ENCODE measurements around the gene RERE.
A peak's percentile ranks its signal among the peaks of the same experiment; 100 is the strongest.

Gene RERE

DNA sequence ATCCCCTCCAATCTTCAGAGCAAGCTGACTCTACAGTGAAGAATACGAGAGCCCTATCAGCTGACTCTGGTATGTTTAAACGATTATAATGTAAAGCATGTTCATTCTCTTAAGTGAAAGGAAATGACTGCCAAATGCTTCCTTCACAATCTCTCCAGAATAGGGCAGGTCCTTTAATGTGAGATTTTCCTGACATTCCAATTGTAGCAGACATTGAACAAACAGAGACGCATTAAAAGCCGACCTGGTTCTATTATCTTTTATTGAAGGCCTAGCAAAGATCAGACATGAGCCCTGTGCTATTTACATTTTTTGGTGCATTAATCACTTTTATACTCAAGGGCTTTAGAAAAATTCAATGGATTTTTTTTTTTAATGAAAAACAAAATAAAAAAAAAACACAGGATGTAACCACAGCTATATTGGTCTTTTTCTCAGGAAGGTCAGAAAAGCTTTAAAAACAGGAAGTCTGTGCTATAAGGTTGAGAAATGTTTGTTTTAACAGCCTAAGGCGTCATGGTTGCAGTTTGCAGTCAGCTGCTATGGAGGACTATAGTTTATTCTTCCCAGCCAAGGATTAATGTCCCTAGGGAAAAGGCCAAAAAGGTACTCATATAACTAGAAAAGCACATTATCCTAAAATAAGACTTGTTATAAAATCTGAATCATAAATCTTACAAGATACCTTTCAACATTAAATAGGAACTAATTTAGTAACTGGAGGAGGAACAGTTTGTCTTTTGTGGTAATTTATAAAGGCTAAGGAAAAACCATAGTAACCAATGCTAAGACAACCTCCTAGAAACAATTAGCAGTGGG, 104.8 kb downstream of the RERE start:
- Histone ChIP-seq H3K4me1 (ENCODE audit: control insufficient read depth in 5 of 5, insufficient read depth in 5 of 5, low read length in 5 of 5) (peaks cover 4 to 14% (median 12%) of the 10 kb centered on the region in 5 donors), H3K4me3 (ENCODE audit: low read depth in 1 of 5, low read length in 5 of 5) (peak overlapping the region in 2 of 5 donors; percentile 33 to 37), H3K27me3 (ENCODE audit: control insufficient read depth in 5 of 5, insufficient read depth in 4 of 5, low read length in 5 of 5) (no peaks in the 10 kb centered on the region), H3K27ac (ENCODE audit: low read depth, low read length) (peak overlapping the region; percentile 19), H3K9me3 (ENCODE audit: control insufficient read depth in 5 of 5, low read length in 5 of 5) (no peaks in the 10 kb centered on the region), H3K9ac (ENCODE audit: low read length in 5 of 5) (no peak overlapping the region), H3K36me3 (ENCODE audit: control insufficient read depth in 5 of 5, insufficient read depth in 5 of 5, low read length in 5 of 5) (no peaks in the 10 kb centered on the region)

DNA sequence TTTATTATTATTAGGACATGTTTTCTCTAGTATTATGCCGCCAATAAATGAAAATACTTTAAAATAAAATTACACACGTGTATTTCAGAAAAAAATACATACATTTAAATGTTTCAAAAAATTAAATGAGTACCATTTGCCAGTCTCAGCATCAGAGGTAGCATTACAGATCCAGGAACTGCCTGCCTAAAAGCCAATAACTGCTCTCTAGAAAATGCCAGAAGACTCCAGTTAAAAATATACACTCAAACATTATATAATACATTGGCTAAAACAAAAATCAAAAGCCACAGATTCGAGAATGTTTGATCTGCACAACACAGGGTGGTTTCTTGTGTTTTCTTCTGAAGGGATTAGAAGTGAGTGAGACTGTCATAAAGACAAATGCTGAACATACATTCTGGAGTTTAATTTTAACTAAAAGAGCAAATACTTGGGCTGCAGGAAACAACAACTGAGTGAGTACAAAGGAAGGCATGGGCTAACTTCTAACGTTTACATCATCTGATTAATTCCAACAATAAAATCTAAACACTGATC, 105.5 kb downstream of the RERE start:
- Histone ChIP-seq H3K4me1 (ENCODE audit: control insufficient read depth in 5 of 5, insufficient read depth in 5 of 5, low read length in 5 of 5) (peaks cover 4 to 14% (median 12%) of the 10 kb centered on the region in 5 donors), H3K36me3 (ENCODE audit: control insufficient read depth in 5 of 5, insufficient read depth in 5 of 5, low read length in 5 of 5) (no peaks in the 10 kb centered on the region), H3K9me3 (ENCODE audit: control insufficient read depth in 5 of 5, low read length in 5 of 5) (no peaks in the 10 kb centered on the region), H3K4me3 (ENCODE audit: low read depth in 1 of 5, low read length in 5 of 5) (peak overlapping the region in 2 of 5 donors; percentile 33 to 37), H3K9ac (ENCODE audit: low read length in 5 of 5) (no peak overlapping the region), H3K27me3 (ENCODE audit: control insufficient read depth in 5 of 5, insufficient read depth in 4 of 5, low read length in 5 of 5) (no peaks in the 10 kb centered on the region), H3K27ac (ENCODE audit: low read depth, low read length) (peak overlapping the region; percentile 19)

DNA sequence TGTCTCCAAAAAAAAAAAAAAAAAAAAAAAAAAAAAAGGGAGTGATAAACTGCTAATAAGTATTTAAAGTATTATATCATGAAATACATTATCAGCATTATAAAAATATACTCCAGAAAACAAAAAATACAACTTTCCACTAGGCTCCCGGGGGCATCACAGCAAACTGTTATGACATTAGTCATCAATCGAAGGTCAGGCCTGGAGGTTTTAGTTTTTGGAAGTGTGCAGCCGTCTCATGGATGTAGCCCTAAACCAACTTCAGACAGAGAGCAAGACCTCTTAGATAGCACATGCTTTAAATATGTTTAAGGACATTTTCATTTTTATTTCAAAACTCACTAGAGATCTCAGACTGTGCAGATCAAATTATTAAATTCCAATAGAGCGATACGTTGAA, 106.3 kb downstream of the RERE start:
- Histone ChIP-seq H3K4me1 (ENCODE audit: control insufficient read depth in 5 of 5, insufficient read depth in 5 of 5, low read length in 5 of 5) (peaks cover 4 to 14% (median 12%) of the 10 kb centered on the region in 5 donors), H3K36me3 (ENCODE audit: control insufficient read depth in 5 of 5, insufficient read depth in 5 of 5, low read length in 5 of 5) (no peaks in the 10 kb centered on the region), H3K9ac (ENCODE audit: low read length in 5 of 5) (no peak overlapping the region), H3K27me3 (ENCODE audit: control insufficient read depth in 5 of 5, insufficient read depth in 4 of 5, low read length in 5 of 5) (no peaks in the 10 kb centered on the region), H3K4me3 (ENCODE audit: low read depth in 1 of 5, low read length in 5 of 5) (no peak overlapping the region), H3K27ac (ENCODE audit: low read depth, low read length) (no peak overlapping the region), H3K9me3 (ENCODE audit: control insufficient read depth in 5 of 5, low read length in 5 of 5) (no peaks in the 10 kb centered on the region)

- no peak overlapping the region for H3K27ac ChIP-seq (ENCODE audit: low read depth, low read length)
Observed at GRCh38 chr1:8708259-8708658, 109.2 kb downstream of the RERE start.

DNA sequence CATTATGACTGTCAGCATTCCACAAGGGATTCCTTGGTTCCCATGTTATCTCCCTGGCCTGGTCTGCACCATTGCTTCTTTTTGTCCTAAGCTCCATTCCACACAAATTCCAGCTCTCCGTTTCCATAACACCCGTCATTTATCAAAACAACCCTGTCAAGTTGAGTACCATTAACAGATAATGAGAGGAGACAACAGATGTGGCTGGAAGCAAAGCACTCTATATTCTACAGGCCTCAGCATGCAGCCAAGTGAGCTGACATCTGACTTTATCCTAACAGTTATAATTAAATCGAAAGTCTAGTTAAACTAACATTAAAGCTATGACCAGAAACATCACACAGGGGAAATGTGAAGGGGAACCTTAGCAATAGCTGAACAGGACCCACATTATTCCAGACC, 110.4 kb downstream of the RERE start:
- H3K27me3 ChIP-seq (ENCODE audit: control insufficient read depth in 5 of 5, insufficient read depth in 4 of 5, low read length in 5 of 5), result no peaks in the 10 kb centered on the region
- no peaks in the 10 kb centered on the region for H3K9me3 ChIP-seq (ENCODE audit: control insufficient read depth in 5 of 5, low read length in 5 of 5)
- no peak overlapping the region for H3K9ac ChIP-seq (ENCODE audit: low read length in 5 of 5)
- no peak overlapping the region for H3K4me3 ChIP-seq (ENCODE audit: low read depth in 1 of 5, low read length in 5 of 5)
- no peak overlapping the region for H3K27ac ChIP-seq (ENCODE audit: low read depth, low read length)
- peaks cover under 1 to 14% (median 13%) of the 10 kb centered on the region in 5 donors for H3K4me1 ChIP-seq (ENCODE audit: control insufficient read depth in 5 of 5, insufficient read depth in 5 of 5, low read length in 5 of 5)
- no peaks in the 10 kb centered on the region for H3K36me3 ChIP-seq (ENCODE audit: control insufficient read depth in 5 of 5, insufficient read depth in 5 of 5, low read length in 5 of 5)

More at GRCh38 chr1:8708259-8708658, 109.2 kb downstream of the RERE start:
- Histone ChIP-seq H3K4me1 (ENCODE audit: control insufficient read depth in 5 of 5, insufficient read depth in 5 of 5, low read length in 5 of 5) (peaks cover 4 to 19% (median 17%) of the 10 kb centered on the region in 5 donors), H3K9ac (ENCODE audit: low read length in 5 of 5) (no peak overlapping the region), H3K9me3 (ENCODE audit: control insufficient read depth in 5 of 5, low read length in 5 of 5) (no peaks in the 10 kb centered on the region), H3K36me3 (ENCODE audit: control insufficient read depth in 5 of 5, insufficient read depth in 5 of 5, low read length in 5 of 5) (no peaks in the 10 kb centered on the region), H3K27me3 (ENCODE audit: control insufficient read depth in 5 of 5, insufficient read depth in 4 of 5, low read length in 5 of 5) (no peaks in the 10 kb centered on the region), H3K4me3 (ENCODE audit: low read depth in 1 of 5, low read length in 5 of 5) (no peak overlapping the region)

DNA sequence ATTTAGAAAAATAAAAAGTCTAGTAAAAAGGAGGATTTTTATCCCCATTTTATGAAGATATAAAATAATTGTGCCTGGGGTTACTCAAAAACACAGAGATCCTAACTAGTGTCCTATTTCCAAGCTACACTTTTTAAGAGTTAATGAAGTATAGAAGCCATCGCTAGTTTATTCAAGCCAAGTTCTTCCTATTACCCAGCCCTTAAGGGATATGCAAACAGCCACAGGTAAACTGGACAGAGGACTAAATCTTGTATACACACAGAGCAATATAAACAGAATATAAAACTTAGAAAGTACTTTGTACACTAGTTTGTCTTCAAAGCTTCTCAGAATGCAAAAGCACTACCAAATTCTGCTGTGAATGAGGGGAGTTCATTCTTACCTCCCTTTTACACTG, 111.1 kb downstream of the RERE start:
- Histone ChIP-seq H3K4me1 (ENCODE audit: control insufficient read depth in 5 of 5, insufficient read depth in 5 of 5, low read length in 5 of 5) (peaks cover 0 to 20% (median 17%) of the 10 kb centered on the region in 5 donors), H3K27ac (ENCODE audit: low read depth, low read length) (no peak overlapping the region), H3K9me3 (ENCODE audit: control insufficient read depth in 5 of 5, low read length in 5 of 5) (no peaks in the 10 kb centered on the region), H3K36me3 (ENCODE audit: control insufficient read depth in 5 of 5, insufficient read depth in 5 of 5, low read length in 5 of 5) (no peaks in the 10 kb centered on the region), H3K9ac (ENCODE audit: low read length in 5 of 5) (no peak overlapping the region), H3K27me3 (ENCODE audit: control insufficient read depth in 5 of 5, insufficient read depth in 4 of 5, low read length in 5 of 5) (no peaks in the 10 kb centered on the region), H3K4me3 (ENCODE audit: low read depth in 1 of 5, low read length in 5 of 5) (no peak overlapping the region)

GRCh38 chr1:8704866-8705506, 112.5 kb downstream of the RERE start:
- H3K4me3 ChIP-seq (ENCODE audit: low read depth in 1 of 5, low read length in 5 of 5), result no peak overlapping the region
- peaks cover 0 to 30% (median 24%) of the 10 kb centered on the region in 5 donors for H3K4me1 ChIP-seq (ENCODE audit: control insufficient read depth in 5 of 5, insufficient read depth in 5 of 5, low read length in 5 of 5)

DNA sequence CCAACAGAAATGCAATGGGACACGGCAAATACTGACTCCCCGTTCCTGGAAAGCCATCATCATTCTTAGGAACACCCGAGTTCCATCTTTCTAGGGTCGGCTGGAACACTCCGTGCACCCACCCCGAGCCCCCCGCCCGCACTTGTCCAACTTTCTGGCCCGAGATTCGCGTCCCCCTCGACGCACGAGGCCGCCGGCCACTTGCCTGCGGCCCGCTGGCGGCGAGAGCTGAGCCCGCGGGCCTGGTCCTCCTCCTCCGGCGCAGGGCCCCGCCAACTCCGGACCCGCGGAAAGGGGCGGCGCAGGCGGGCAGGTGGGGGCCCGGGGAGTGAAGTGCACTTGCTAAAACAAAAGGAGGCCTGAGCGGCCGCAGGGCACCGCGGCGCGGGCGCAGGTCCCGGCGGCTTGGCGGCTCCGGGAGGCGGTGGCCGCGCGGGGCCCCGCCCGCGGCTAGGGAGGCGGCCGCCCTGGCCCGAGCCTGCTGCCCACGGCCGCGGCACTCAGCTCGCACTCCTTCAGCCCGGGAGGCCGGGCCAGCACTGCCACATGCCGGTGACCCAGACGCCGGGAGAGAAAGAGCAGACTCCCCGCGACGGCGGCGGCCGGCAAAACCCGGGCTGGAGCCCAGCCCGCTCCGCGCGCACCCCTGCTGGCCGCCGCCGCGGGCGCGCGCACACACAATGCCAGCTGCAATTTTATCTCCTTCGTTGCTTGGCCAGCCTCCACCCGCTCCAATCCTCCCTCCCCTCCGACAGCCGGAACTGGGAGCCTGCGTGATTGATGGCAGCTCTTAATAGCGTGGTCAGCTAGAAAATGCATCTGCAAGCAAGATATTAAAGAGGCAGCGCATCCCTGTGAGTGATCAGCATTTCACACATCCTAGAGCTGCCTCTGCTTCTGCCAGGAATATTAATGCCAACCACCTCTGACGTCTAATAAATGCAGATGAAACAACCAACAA, 114.3 kb downstream of the RERE start:
- Histone ChIP-seq H3K27ac (ENCODE audit: low read depth, low read length) (peak overlapping the region; percentile 63), H3K9ac (ENCODE audit: low read length in 5 of 5) (peak overlapping the region; percentile 56 to 78 (median 70)), H3K4me1 (ENCODE audit: control insufficient read depth in 5 of 5, insufficient read depth in 5 of 5, low read length in 5 of 5) (peaks cover 0 to 30% (median 24%) of the 10 kb centered on the region in 5 donors), H3K27me3 (ENCODE audit: control insufficient read depth in 5 of 5, insufficient read depth in 4 of 5, low read length in 5 of 5) (no peaks in the 10 kb centered on the region), H3K36me3 (ENCODE audit: control insufficient read depth in 5 of 5, insufficient read depth in 5 of 5, low read length in 5 of 5) (no peaks in the 10 kb centered on the region), H3K9me3 (ENCODE audit: control insufficient read depth in 5 of 5, low read length in 5 of 5) (no peaks in the 10 kb centered on the region), H3K4me3 (ENCODE audit: low read depth in 1 of 5, low read length in 5 of 5) (peak overlapping the region; percentile 63 to 73 (median 70))

More at GRCh38 chr1:8704866-8705506, 112.5 kb downstream of the RERE start:
- Histone ChIP-seq H3K27ac (ENCODE audit: low read depth, low read length) (no peak overlapping the region), H3K9me3 (ENCODE audit: control insufficient read depth in 5 of 5, low read length in 5 of 5) (no peaks in the 10 kb centered on the region), H3K36me3 (ENCODE audit: control insufficient read depth in 5 of 5, insufficient read depth in 5 of 5, low read length in 5 of 5) (no peaks in the 10 kb centered on the region), H3K9ac (ENCODE audit: low read length in 5 of 5) (no peak overlapping the region), H3K27me3 (ENCODE audit: control insufficient read depth in 5 of 5, insufficient read depth in 4 of 5, low read length in 5 of 5) (no peaks in the 10 kb centered on the region)

DNA sequence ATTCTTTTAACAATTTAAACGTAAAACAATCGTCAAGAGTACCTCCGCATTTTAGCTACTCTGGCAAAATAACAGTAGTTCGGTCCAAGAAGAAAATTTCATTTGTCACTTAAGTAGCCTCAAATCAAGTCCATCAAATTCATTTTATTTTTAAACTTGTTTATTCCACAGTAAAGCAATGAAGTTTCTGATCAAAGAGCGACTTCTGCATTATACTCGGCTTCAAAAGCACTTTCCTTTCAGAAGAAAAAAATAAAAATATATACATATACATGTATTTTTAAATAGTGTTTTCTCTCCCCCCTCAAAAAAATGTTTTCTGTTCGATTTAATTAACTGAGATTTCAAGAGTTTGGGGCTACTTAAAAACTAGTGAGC, 115.0 kb downstream of the RERE start:
- Histone ChIP-seq H3K4me3 (ENCODE audit: low read depth in 1 of 5, low read length in 5 of 5) (peak overlapping the region; percentile 57 to 73 (median 65)), H3K36me3 (ENCODE audit: control insufficient read depth in 5 of 5, insufficient read depth in 5 of 5, low read length in 5 of 5) (no peaks in the 10 kb centered on the region), H3K4me1 (ENCODE audit: control insufficient read depth in 5 of 5, insufficient read depth in 5 of 5, low read length in 5 of 5) (peaks cover 0 to 30% (median 24%) of the 10 kb centered on the region in 5 donors), H3K9ac (ENCODE audit: low read length in 5 of 5) (peak overlapping the region; percentile 51 to 78 (median 70)), H3K27me3 (ENCODE audit: control insufficient read depth in 5 of 5, insufficient read depth in 4 of 5, low read length in 5 of 5) (no peaks in the 10 kb centered on the region), H3K9me3 (ENCODE audit: control insufficient read depth in 5 of 5, low read length in 5 of 5) (no peaks in the 10 kb centered on the region), H3K27ac (ENCODE audit: low read depth, low read length) (peak overlapping the region; percentile 63)
